ENCODE data around the gene TMEM214. TPM values are rescaled to one million over a fixed set of nuclear protein-coding genes. Genes with fewer than 3 reads are reported as not detected.
"Not testable (repeated sequence)": the region's sequence is repeated elsewhere in the genome, so short reads cannot be mapped to it uniquely, and the experiment has no call there.

Gene TMEM214
- total RNA-seq, 2 donors from 2014 or later: 21.0 to 41.0 TPM

DNA sequence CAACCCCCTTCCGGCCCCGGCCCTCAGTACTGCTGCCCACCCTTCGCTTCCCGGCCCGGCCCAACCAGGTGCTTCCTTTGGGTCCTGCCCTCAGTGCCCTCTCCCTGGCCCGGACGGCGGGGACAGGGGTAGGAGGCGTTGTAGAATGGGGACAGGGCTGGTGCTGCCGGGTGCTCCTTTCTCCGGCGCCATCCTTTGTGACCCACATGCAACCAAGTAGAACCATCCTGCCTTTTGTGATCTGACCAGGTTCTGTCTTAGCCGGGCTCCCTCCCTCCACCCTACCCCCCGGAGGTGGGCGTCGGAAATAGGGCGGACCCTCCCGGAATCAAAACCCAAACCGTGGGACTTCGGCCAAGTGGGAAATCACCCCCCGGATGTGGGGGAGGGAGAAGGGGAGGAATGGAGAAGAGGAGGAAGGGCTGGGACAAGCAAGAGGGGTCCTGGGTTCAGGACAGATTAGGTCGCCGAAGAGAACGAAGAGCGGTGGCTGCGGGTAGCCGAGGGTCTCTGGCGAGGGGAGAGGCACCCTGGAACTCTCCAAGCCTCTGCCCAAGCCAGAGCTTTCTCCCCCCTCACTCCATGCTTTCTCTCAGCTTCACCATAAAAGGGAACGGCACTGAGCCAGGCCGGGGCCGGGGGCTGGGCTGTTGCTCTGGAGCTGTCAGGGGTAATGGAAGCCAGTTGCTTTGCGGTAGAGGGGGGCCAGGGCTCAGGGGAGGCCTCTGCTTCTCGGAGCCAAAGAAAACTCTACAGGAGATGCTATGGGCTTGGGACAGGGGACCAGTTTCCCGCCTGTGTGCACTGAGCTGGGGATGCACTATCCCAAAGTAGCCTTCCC is 39.4 kb downstream of the TMEM214 start:
- Histone ChIP-seq H3K4me1 (peaks cover 0 to 56% of the 10 kb centered on the region in 2 donors), H3K36me3 (peaks cover 25% of the 10 kb centered on the region), H3K27ac (peak overlapping the region; percentile 97 to 98), H3K9me3 (no peaks in the 10 kb centered on the region), H3K27me3 (no peaks in the 10 kb centered on the region), H3K4me3 (peak overlapping the region; percentile 65 to 98)
- no peak for DNase-seq (ENCODE audit: low spot score)
- TF ChIP-seq CTCF (IDR thresholded peaks at IDR 0.05): no peak

DNA sequence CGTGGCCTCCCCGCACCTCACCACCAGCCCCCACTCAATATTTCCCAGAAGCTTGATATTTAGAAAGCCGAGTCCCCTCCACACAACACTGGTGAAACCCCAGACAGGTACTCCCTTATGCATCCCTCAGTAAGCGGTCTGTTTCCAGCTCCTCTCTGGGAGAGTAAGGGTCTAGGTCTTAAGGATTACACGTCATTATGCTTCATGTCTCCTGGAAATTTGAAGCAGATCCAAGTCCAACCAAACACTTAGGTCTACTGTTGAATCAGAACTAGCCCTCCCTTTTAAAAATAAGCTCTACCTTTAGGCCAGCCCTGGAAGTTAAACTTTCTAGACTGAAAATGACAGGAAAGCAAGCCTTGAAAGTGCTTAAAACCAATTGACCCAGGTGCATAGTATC is 40.2 kb downstream of the TMEM214 start:
- H3K4me3 ChIP-seq: no peak overlapping the region

DNA sequence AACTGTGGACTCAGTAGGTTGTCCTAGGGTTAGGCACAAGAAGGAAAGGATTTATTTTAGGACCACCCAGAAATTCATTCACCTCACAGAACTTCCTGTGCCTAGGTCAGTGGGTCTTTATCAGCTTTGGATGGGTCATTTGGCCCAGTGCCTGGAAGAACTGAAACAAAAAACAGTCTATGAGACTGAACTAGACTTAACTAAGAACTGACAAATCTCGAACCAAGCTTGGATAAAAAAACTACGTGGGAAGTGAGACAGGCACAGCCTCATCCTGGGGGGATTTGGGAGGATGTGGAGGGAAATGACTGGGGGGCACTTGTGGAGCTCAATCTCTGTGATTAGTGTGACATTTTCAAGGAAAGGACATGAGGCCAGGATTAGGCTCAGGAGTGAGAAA is 41.0 kb downstream of the TMEM214 start:
- no peaks in the 10 kb centered on the region for H3K27me3 ChIP-seq
- peaks cover 13% of the 10 kb centered on the region for H3K36me3 ChIP-seq
- DNase-seq (ENCODE audit: low spot score): no peak
- no peak overlapping the region for H3K4me3 ChIP-seq
- no peaks in the 10 kb centered on the region for H3K9me3 ChIP-seq
- H3K27ac ChIP-seq: peak overlapping the region; percentile 37 to 98
- TF ChIP-seq CTCF (IDR thresholded peaks at IDR 0.05): no peak
- peaks cover 0 to 51% of the 10 kb centered on the region in 2 donors for H3K4me1 ChIP-seq

More for the DNA sequence above, 40.2 kb downstream of the TMEM214 start:
- Histone ChIP-seq H3K4me1 (peaks cover 0 to 56% of the 10 kb centered on the region in 2 donors), H3K27ac (peak overlapping the region; percentile 97 to 98), H3K9me3 (no peaks in the 10 kb centered on the region), H3K36me3 (peaks cover 19% of the 10 kb centered on the region), H3K27me3 (no peaks in the 10 kb centered on the region)
- no peak for DNase-seq (ENCODE audit: low spot score)
- TF ChIP-seq CTCF (IDR thresholded peaks at IDR 0.05): no peak

DNA sequence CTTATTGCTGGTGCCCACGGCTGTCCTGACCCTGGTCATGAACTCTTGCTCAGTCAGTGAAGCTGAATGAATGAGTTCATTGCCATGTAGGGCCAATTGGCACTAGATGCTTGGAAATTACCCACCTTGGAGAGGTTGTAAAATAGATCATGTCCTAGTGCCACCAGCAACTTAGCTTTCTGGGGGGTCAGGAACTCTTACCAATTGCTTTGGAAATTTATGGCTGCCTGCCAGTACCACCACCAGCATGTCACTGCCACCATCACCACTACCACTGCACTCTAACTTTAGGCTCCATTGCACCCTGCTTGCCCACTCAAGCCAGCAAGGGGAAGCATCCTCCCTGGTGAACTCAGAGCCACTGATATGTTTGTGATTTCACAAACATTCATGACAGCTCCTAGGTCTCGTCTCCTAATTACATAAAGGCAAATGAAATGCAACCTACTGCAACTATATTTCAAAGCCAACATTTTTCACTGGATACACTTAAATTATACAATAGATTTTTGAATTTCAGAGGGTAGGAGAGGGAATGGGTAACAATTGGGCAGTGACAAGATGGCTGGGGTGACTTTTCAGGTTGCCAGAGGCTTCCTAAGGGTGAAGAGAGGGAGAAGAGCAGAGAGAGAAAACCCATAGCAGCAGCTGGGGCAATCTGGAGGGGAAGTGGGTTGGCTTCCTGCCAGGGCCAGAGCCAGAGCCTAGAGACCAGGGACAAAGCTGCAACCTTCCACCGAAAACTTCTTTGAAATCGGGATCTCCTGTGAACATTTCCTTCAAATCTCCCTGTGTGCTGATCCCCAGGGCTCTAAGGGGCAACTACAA is 42.2 kb downstream of the TMEM214 start:
- no peak for TF ChIP-seq CTCF (IDR thresholded peaks at IDR 0.05)
- no peaks in the 10 kb centered on the region for H3K27me3 ChIP-seq
- peak overlapping the region in 1 of 2 donors; percentile 98 for H3K27ac ChIP-seq
- H3K4me1 ChIP-seq: peaks cover 0 to 50% of the 10 kb centered on the region in 2 donors
- H3K36me3 ChIP-seq: peaks cover 2% of the 10 kb centered on the region
- DNase-seq (ENCODE audit: low spot score): no peak
- no peak overlapping the region for H3K4me3 ChIP-seq
- no peaks in the 10 kb centered on the region for H3K9me3 ChIP-seq

- H3K36me3 ChIP-seq; H3K9me3 ChIP-seq; H3K4me3 ChIP-seq; DNase-seq (ENCODE audit: low spot score); H3K27me3 ChIP-seq: not testable (repeated sequence)
- H3K4me1 ChIP-seq: peaks cover 0 to 50% of the 10 kb centered on the region in 2 donors
- peak overlapping the region in 1 of 2 donors; percentile 2 for H3K27ac ChIP-seq
Observed at GRCh38 chr2:27075566-27075871, 42.8 kb downstream of the TMEM214 start.

GRCh38 chr2:27076323-27076722 is 43.6 kb downstream of the TMEM214 start:
- TF ChIP-seq CTCF (IDR thresholded peaks at IDR 0.05): no peak
- DNase-seq (ENCODE audit: low spot score): no peak
- Histone ChIP-seq H3K36me3 (no peaks in the 10 kb centered on the region), H3K9me3 (no peaks in the 10 kb centered on the region), H3K27me3 (no peaks in the 10 kb centered on the region), H3K4me3 (no peak overlapping the region), H3K4me1 (peaks cover 0 to 52% of the 10 kb centered on the region in 2 donors), H3K27ac (peak overlapping the region in 1 of 2 donors; percentile 17)
